Immature natural killer cell (primary cell): ENCODE data around the gene APC2. TPM values are rescaled to one million over a fixed set of nuclear protein-coding genes. Genes with fewer than 3 reads are reported as not detected.
A peak's percentile ranks its signal among the peaks of the same experiment; 100 is the strongest.

ENCODE experiments used
- DNase-seq, 3 donors: peaks; one replicate each; pipeline ENCODE4 v3.0.0; 2022; ENCODE audit warnings: mixed read lengths in 1 of 3
- H3K27ac Mint-ChIP-seq, 6 donors: one replicate each; pipeline ENCODE4 v1.8.0; 2020; ENCODE audit warnings: mixed read lengths in 6 of 6, mild to moderate bottlenecking in 5 of 6, inconsistent platforms in 4 of 6, moderate library complexity in 3 of 6
- H3K27me3 Mint-ChIP-seq, 3 donors: one replicate each; pipeline ENCODE4 v1.8.0; 2020 to 2021; ENCODE audit warnings: low read depth in 3 of 3, mild to moderate bottlenecking in 3 of 3, mixed read lengths in 3 of 3, moderate library complexity in 3 of 3, inconsistent platforms in 1 of 3
- H3K36me3 Mint-ChIP-seq, 3 donors: one replicate each; pipeline ENCODE4 v1.8.0; 2020; ENCODE audit warnings: mixed read lengths in 3 of 3, inconsistent platforms in 2 of 3, mild to moderate bottlenecking in 2 of 3
- H3K4me1 Mint-ChIP-seq, 2 donors: one replicate each; pipeline ENCODE4 v1.8.0; 2020; ENCODE audit warnings: inconsistent platforms in 2 of 2, mild to moderate bottlenecking in 2 of 2, mixed read lengths in 2 of 2, moderate library complexity in 1 of 2
- H3K4me3 Mint-ChIP-seq, 5 donors: one replicate each; pipeline ENCODE4 v1.8.0; 2020; ENCODE audit warnings: mild to moderate bottlenecking in 5 of 5, mixed read lengths in 5 of 5, inconsistent platforms in 3 of 5, moderate library complexity in 3 of 5
- H3K9me3 Mint-ChIP-seq, 6 donors: one replicate each; pipeline ENCODE4 v1.8.0; 2020; ENCODE audit warnings: mild to moderate bottlenecking in 6 of 6, mixed read lengths in 6 of 6, inconsistent platforms in 4 of 6, moderate library complexity in 3 of 6
- polyA plus RNA-seq, 3 donors: library from polyadenylated mRNA; unstranded; fragments of 300-500 nt; fragmentation: Illumina TruSeq; gene quantifications; one replicate each; pipeline ENCODE4 v1.2.3, GENCODE V29; 2021

The APC2 gene
- polyA plus RNA-seq, 3 donors from 2014 or later = 0.06 TPM; not detected in 2

DNA sequence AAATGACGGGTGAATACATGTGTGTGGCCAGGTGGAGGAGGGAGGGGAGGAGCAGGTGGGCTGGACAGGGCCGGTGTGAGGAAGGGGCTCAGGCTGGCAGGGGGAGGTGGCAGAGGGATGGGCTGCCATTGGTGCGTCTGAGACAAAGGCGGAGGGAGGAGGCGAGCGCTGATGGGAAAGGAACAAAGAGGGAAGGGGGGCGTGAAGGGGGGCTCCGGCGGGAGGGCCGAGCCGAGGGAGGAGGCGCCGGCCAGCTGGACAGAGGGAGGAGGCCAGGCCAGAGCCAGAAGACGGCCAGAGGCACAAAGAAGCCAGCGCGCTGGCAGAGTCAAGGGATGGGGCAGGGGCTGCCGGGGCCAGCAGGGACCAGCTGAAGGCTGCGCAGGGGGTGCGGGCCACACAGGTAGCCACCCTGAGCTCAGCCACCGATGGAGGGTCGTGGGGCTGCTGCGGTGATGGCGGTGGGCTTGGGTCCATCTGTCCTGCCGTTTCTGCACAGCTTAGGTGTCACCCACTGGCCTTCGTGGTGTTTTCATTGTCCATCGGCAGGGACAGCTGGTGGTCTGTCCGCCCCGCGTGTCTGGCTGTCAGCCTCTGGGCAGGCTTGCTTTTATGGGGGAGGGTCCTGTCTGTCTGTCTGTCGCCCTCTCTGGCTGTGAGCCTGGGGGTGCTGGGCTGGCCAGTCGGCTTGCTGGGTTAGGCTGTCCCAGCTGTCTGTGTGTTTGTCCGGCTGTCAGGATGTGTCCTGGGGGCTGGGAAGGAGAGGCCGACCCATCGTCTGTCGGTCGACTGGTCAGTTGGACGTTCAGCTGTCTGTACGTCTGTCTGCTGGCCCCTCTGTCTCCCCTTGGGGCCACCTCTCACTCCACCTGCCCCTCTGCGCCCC lies 2.2 kb downstream of the APC2 start:
- H3K4me1 Mint-ChIP-seq = peaks cover 22 to 25% of the 10 kb centered on the region in 2 donors
- no peaks in the 10 kb centered on the region for H3K36me3 Mint-ChIP-seq
- no peak overlapping the region for H3K4me3 Mint-ChIP-seq
- H3K9me3 Mint-ChIP-seq = no peaks in the 10 kb centered on the region
- peaks cover 20 to 35% (median 25%) of the 10 kb centered on the region in 3 donors for H3K27me3 Mint-ChIP-seq
- DNase-seq = no peak
- no peak overlapping the region for H3K27ac Mint-ChIP-seq

DNA sequence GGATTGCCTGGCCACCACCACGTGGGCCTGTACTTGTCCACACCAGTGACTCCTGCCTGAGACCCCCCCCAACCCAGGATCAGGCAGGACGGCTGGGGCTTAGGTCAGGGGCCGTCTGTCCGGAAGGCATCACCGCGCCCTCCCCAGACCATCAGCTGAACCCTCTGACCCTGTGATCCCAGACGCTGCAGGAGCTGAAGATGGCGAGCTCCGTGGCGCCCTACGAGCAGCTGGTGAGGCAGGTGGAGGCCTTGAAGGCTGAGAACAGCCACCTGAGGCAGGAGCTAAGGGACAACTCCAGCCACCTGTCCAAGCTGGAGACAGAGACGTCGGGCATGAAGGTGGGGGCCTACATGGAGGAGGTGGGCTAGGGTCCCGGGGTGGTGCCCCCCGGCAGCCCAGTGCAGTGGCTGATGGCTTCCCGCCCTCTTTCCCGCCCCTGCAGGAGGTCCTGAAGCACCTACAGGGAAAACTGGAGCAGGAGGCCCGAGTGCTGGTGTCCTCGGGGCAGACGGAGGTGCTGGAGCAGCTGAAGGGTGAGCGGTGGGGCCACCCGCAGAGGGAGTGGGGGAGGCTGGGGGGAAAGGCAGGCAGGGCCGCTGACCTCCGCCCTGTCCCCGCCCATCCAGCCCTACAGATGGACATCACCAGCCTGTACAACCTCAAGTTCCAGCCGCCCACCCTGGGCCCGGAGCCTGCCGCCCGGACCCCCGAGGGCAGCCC lies 3.0 kb downstream of the APC2 start:
- no peaks in the 10 kb centered on the region for H3K36me3 Mint-ChIP-seq
- H3K27me3 Mint-ChIP-seq = peaks cover 20 to 31% (median 22%) of the 10 kb centered on the region in 3 donors
- peaks cover 0 to 1% (median 0%) of the 10 kb centered on the region in 6 donors for H3K9me3 Mint-ChIP-seq
- H3K4me3 Mint-ChIP-seq = no peak overlapping the region
- DNase-seq = no peak
- peaks cover 18 to 19% of the 10 kb centered on the region in 2 donors for H3K4me1 Mint-ChIP-seq
- H3K27ac Mint-ChIP-seq = no peak overlapping the region

GRCh38 chr19:1453525-1454364 lies 3.8 kb downstream of the APC2 start:
- no peak overlapping the region for H3K27ac Mint-ChIP-seq
- DNase-seq = no peak
- H3K9me3 Mint-ChIP-seq = peaks cover 0 to 1% (median 0%) of the 10 kb centered on the region in 6 donors
- H3K4me1 Mint-ChIP-seq = peaks cover 16 to 19% of the 10 kb centered on the region in 2 donors
- H3K27me3 Mint-ChIP-seq = peaks cover 18 to 30% (median 20%) of the 10 kb centered on the region in 3 donors
- no peaks in the 10 kb centered on the region for H3K36me3 Mint-ChIP-seq
- H3K4me3 Mint-ChIP-seq = peak overlapping the region in 2 of 5 donors; percentile 2 to 56

- H3K4me3 Mint-ChIP-seq = peak overlapping the region in 2 of 5 donors; percentile 48 to 50
- H3K36me3 Mint-ChIP-seq = no peaks in the 10 kb centered on the region
- DNase-seq = no peak
- peaks cover 10 to 11% of the 10 kb centered on the region in 2 donors for H3K4me1 Mint-ChIP-seq
- peaks cover 15 to 24% (median 19%) of the 10 kb centered on the region in 3 donors for H3K27me3 Mint-ChIP-seq
- H3K27ac Mint-ChIP-seq = no peak overlapping the region
- peaks cover 0 to 1% (median 0%) of the 10 kb centered on the region in 6 donors for H3K9me3 Mint-ChIP-seq
Observed at GRCh38 chr19:1455002-1455335, 5.0 kb downstream of the APC2 start.

DNA sequence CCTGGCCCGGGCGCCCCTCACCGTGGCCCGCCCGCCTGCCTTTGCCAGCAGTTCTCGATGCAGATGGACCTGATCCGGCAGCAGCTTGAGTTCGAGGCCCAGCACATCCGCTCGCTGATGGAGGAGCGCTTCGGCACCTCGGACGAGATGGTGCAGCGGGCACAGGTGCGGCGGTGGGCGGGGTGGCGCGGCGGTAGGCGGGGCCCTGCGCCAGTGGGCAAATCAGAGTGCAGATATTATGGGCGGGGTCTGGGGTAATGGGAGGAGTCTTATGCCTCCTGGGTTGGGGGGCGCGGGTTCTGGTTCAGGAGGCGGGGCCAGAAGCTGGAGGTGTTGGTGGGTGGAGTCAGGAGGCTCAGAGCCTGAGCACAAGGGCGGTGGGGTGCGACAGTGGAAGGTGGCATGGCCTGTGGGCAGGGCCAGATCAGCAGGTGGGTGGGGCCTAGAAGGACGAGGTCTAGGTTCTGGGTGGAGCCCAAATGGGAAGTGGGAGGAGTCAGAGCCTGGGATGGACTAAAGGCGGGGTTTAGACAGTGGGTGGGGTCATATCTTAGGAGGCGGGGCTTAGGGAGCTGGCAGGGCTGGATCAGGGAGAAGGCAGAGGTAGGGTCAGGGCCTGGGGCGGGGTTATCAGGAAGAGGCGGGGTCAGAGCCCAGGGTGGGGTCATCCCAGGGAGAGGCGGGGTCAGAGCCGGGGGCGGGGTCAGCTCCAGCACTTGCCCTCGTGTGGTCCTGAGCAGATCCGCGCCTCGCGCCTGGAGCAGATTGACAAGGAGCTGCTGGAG lies 5.6 kb downstream of the APC2 start:
- Mint-ChIP-seq H3K4me3 (peak overlapping the region in 4 of 5 donors; percentile 35 to 62 (median 51)), H3K9me3 (peaks cover 0 to 1% (median 0%) of the 10 kb centered on the region in 6 donors), H3K4me1 (peaks cover 7 to 10% of the 10 kb centered on the region in 2 donors), H3K36me3 (no peaks in the 10 kb centered on the region), H3K27me3 (peaks cover 12 to 22% (median 19%) of the 10 kb centered on the region in 3 donors), H3K27ac (peak overlapping the region in 2 of 6 donors; percentile 40 to 45)
- peak; percentile 52 to 56 (median 52) for DNase-seq

- H3K4me1 Mint-ChIP-seq = peaks cover 4 to 5% of the 10 kb centered on the region in 2 donors
- no peak overlapping the region for H3K4me3 Mint-ChIP-seq
- no peak for DNase-seq
- H3K9me3 Mint-ChIP-seq = peaks cover 0 to 1% (median 0%) of the 10 kb centered on the region in 6 donors
- H3K27me3 Mint-ChIP-seq = peaks cover 7 to 19% (median 14%) of the 10 kb centered on the region in 3 donors
- H3K36me3 Mint-ChIP-seq = no peaks in the 10 kb centered on the region
- no peak overlapping the region for H3K27ac Mint-ChIP-seq
Observed at GRCh38 chr19:1456121-1456900, 6.4 kb downstream of the APC2 start.

DNA sequence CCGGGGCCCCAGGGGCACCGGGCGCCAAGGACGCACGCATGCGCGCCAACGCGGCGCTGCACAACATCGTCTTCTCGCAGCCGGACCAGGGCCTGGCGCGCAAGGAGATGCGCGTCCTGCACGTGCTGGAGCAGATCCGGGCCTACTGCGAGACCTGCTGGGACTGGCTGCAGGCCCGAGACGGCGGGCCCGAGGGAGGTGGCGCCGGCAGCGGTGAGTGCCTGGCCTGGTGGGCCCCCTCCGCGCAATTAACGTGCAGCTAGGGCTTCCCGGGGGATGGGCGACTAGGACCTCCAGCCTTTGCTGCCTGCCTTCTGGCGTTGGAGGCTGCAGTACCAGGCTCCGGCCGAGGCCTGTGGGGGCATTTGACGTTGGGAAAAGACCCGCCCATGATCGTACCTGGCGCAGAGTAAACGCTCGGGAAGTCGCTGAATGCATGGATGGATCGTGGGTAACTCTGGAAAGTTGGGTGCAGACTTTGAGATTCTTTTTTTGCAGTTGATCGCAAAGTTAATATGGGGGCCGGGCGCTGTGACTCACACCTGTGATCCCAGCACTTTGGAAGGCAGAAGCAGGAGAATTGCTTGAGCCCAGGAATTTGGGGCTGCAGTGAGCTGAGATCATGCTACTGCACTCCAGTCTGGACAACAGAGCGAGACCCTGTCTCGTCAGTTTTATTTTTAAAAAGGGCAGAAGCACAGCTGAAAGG lies 7.3 kb downstream of the APC2 start:
- Mint-ChIP-seq H3K27ac (no peak overlapping the region), H3K9me3 (peaks cover 0 to 1% (median 0%) of the 10 kb centered on the region in 6 donors), H3K27me3 (peaks cover 7 to 16% (median 13%) of the 10 kb centered on the region in 3 donors), H3K4me1 (peaks cover 4 to 5% of the 10 kb centered on the region in 2 donors), H3K36me3 (no peaks in the 10 kb centered on the region), H3K4me3 (no peak overlapping the region)
- no peak for DNase-seq

GRCh38 chr19:1457892-1458291 lies 8.0 kb downstream of the APC2 start:
- H3K36me3 Mint-ChIP-seq = no peaks in the 10 kb centered on the region
- DNase-seq = no peak
- no peak overlapping the region for H3K4me3 Mint-ChIP-seq
- no peak overlapping the region for H3K27ac Mint-ChIP-seq
- peaks cover 7 to 16% (median 11%) of the 10 kb centered on the region in 3 donors for H3K27me3 Mint-ChIP-seq
- H3K4me1 Mint-ChIP-seq = peaks cover 4 to 5% of the 10 kb centered on the region in 2 donors
- peaks cover 0 to 1% (median 0%) of the 10 kb centered on the region in 6 donors for H3K9me3 Mint-ChIP-seq

- H3K27ac Mint-ChIP-seq = no peak overlapping the region
- H3K9me3 Mint-ChIP-seq = peaks cover 0 to 1% (median 0%) of the 10 kb centered on the region in 6 donors
- no peak overlapping the region for H3K4me3 Mint-ChIP-seq
- peaks cover 4 to 5% of the 10 kb centered on the region in 2 donors for H3K4me1 Mint-ChIP-seq
- H3K36me3 Mint-ChIP-seq = no peaks in the 10 kb centered on the region
- peaks cover 7 to 16% (median 9%) of the 10 kb centered on the region in 3 donors for H3K27me3 Mint-ChIP-seq
- DNase-seq = no peak
Observed at GRCh38 chr19:1459479-1459878, 9.6 kb downstream of the APC2 start.

DNA sequence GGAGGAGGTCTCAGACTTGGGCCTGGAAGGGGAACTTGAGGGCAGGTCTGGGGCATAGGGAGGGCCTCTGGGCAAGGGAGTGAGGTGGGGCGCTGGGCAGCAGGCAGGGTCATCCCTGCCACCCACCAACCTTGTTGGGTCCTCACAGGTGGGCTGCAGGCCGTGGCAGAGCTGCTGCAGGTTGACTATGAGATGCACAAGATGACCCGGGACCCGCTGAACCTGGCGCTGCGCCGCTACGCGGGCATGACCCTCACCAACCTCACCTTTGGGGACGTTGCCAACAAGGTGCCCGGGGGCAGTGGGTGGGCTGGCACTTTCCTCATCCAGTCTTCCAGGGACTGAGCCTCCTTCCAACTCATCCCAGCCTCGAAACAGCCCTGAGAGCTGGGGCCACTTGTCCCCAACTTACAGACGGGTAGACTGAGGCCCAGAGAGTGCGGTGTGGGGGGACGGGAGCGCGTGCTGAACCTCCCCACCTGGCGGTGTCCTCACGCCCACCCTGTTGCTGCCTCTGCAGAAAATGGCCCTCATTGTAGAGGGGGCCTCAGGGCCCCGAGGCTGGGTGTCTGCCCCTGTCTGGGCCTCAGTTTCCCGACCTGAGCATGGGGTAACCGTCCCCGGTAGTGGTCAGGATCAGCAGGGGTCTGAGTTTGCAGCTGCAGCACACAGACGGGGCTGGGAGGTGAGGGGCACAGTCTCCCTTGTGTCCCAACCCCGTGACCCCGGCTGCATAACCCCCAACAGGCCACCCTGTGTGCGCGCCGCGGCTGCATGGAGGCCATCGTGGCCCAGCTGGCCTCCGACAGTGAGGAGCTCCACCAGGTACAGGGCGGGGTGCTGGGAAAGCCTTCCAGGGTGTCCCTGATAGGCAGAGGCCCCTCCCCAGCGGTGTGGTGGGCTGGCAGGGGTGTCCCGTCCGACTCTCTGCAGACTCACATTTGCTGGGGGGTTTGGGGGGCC lies 10.4 kb downstream of the APC2 start:
- no peak for DNase-seq
- Mint-ChIP-seq H3K9me3 (peaks cover 0 to 1% (median 0%) of the 10 kb centered on the region in 6 donors), H3K27me3 (peaks cover 3 to 16% (median 9%) of the 10 kb centered on the region in 3 donors), H3K4me3 (no peak overlapping the region), H3K4me1 (peaks cover 4 to 5% of the 10 kb centered on the region in 2 donors), H3K27ac (no peak overlapping the region), H3K36me3 (no peaks in the 10 kb centered on the region)

DNA sequence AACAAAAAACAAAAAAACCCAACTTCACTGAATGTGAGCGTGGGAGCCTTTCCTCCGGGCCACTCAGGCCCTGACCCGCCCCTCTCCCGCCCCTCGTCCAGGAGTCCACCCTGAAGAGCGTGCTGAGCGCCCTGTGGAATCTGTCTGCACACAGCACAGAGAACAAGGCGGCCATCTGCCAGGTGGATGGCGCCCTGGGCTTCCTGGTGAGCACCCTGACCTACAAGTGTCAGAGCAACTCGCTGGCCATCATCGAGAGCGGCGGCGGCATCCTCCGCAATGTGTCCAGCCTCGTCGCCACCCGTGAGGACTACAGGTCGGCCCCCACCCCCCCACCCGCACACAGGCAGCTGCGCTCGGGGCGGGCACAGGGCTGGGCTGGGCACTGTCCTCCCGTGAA lies 11.9 kb downstream of the APC2 start:
- DNase-seq = no peak
- Mint-ChIP-seq H3K27me3 (peaks cover 4 to 10% (median 7%) of the 10 kb centered on the region in 3 donors), H3K27ac (no peak overlapping the region), H3K9me3 (peaks cover 0 to 1% (median 0%) of the 10 kb centered on the region in 6 donors), H3K4me1 (peaks cover 0 to 1% of the 10 kb centered on the region in 2 donors), H3K36me3 (no peaks in the 10 kb centered on the region), H3K4me3 (no peak overlapping the region)
